Measurements from ENCODE around the gene SYNGR1. TPM values are rescaled to one million over a fixed set of nuclear protein-coding genes. Genes with fewer than 3 reads are reported as not detected.

Gene SYNGR1
- total and polyA plus RNA-seq, 12 donors: 29.8 to 85.8 (median 41.6) TPM

DNA sequence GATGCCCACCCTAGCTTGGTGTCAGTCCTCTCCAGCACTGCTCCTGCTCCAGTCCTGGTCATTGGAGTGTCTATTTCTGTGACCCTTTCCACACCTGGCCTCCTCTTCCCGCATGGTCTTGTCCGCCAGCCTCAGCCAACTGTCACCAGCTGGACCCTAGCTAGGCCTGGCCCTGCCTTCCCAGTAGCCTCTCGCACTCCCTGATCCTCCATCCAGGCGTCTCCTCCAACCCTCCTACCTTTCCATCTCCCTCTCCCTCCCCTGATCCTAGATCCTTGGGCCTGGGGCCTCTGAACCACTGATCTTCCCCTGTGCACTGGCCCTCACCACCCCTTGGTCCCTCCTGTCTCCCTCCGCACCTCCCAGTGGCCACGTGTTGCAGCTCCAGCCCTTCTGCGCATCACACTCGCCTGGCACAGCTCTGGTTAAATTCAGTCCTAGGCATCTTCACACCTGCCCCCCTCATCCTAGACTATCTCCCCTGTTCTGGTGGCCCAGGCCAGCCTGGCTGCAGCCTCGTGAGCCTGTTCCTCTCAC, 9.9 kb downstream of the SYNGR1 start:
- intact Hi-C loops (cut with DNase I): no loop called here
- 76 to 91% methylated on average over 9 of the region's 9 CpGs for WGBS, 2 donors

DNA sequence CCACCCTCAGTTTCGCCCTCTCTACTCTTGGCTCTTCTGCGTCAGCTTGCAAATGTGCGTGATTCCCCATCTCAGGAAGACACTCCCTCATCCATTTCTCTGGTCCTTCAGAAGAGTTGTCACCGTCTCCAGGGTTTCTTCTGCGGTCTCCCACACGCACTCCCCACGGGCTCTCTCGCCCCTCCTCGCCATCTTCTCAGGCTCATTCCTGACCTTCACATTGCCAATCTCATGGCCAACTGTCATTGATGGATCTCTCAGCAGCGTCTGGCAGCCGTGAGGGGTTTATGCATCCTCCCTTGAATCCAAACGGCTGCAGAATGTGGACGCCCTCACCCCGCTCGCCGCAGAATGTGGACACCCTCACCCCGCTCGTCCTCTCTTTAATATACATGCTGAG, 10.5 kb downstream of the SYNGR1 start:
- Histone ChIP-seq H3K36me3 (peaks cover 0 to 9% (median 0%) of the 10 kb centered on the region in 9 donors), H3K4me3 (no peak overlapping the region), H3K27me3 (no peaks in the 10 kb centered on the region), H3K4me1 (peaks cover 0 to 20% (median 15%) of the 10 kb centered on the region in 9 donors), H3K27ac (no peak overlapping the region), H3K9me3 (no peaks in the 10 kb centered on the region)
- WGBS, 2 donors: 82 to 85% methylated on average over 18 of the region's 18 CpGs
- DNase-seq: no peak
- intact Hi-C loops (cut with DNase I): no loop called here
- no peak for ATAC-seq
- TF ChIP-seq, protein P1, sequence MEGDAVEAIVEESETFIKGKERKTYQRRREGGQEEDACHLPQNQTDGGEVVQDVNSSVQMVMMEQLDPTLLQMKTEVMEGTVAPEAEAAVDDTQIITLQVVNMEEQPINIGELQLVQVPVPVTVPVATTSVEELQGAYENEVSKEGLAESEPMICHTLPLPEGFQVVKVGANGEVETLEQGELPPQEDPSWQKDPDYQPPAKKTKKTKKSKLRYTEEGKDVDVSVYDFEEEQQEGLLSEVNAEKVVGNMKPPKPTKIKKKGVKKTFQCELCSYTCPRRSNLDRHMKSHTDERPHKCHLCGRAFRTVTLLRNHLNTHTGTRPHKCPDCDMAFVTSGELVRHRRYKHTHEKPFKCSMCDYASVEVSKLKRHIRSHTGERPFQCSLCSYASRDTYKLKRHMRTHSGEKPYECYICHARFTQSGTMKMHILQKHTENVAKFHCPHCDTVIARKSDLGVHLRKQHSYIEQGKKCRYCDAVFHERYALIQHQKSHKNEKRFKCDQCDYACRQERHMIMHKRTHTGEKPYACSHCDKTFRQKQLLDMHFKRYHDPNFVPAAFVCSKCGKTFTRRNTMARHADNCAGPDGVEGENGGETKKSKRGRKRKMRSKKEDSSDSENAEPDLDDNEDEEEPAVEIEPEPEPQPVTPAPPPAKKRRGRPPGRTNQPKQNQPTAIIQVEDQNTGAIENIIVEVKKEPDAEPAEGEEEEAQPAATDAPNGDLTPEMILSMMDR (IDR thresholded peaks at IDR 0.05): no peak

More for the DNA sequence above, 9.9 kb downstream of the SYNGR1 start:
- DNase-seq: no peak
- Histone ChIP-seq H3K27ac (no peak overlapping the region), H3K27me3 (no peaks in the 10 kb centered on the region), H3K4me3 (no peak overlapping the region), H3K4me1 (peaks cover 0 to 16% (median 10%) of the 10 kb centered on the region in 9 donors), H3K9me3 (no peaks in the 10 kb centered on the region), H3K36me3 (peaks cover 0 to 9% (median 0%) of the 10 kb centered on the region in 9 donors)
- ATAC-seq: no peak
- TF ChIP-seq, protein P1 (IDR thresholded peaks at IDR 0.05): no peak

DNA sequence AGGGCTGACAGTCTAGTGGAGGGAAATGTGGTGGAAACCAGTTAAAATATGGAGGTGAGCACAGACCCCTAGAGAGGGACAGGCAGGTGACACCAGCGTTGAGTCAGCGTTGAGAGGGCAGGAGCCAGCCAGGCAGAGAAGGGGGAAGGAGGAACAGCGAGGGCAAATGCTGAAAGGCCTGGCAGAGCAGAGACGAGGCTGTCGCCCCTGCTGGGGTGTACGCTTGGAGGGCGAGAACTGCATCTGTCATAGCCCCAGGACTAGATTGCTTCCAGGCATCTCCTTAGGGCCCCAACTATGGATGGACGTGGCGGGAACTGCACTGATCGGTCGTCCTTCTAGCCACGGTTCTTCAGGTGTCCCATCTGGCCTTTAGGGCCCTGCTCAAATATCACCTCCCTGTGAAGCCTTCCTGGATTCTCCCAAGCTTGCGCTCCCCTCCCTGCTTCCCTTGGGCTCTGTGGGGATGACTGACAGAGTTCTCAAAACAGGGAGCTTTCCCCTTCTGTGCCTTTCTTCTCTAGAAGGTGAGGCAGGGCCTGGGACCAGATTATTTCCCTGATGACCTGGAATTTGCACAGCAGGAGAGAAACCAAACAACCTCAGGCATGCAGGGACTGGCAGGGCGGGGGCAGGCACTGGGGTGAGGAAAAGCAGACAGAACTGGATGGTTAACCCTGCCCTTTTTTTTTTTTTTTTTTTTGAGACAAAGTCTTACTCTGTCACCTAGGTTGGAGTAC, 11.1 kb downstream of the SYNGR1 start:
- H3K27me3 ChIP-seq: no peaks in the 10 kb centered on the region
- peaks cover 0 to 21% (median 15%) of the 10 kb centered on the region in 9 donors for H3K4me1 ChIP-seq
- TF ChIP-seq, protein P1 (IDR thresholded peaks at IDR 0.05): no peak
- WGBS, 2 donors: 79 to 84% methylated on average over 14 of the region's 14 CpGs
- no peak for ATAC-seq
- no peak overlapping the region for H3K4me3 ChIP-seq
- H3K27ac ChIP-seq: no peak overlapping the region
- DNase-seq: no peak
- no peaks in the 10 kb centered on the region for H3K9me3 ChIP-seq
- intact Hi-C loops (cut with DNase I): no loop called here
- H3K36me3 ChIP-seq: peaks cover 0 to 9% (median 0%) of the 10 kb centered on the region in 9 donors

DNA sequence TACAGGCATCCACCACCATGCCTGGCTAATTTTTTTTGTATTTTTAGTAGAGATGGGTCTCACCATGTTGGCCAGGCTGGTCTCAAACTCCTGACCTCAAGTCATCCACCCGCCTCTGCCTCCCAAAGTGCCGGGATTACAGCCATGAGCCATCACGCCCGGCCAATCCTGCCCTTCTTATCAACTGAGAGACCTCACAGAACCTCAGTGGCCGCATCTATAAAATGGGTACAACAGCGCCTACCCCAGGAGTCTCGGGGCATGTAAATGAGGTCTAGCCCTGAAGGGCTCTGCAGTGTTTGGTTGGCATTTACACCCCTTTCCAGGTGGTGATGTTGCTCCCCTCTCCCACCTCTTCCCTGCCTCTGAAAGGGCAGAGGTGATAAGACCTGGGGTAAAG, 11.7 kb downstream of the SYNGR1 start:
- TF ChIP-seq, protein P1 (IDR thresholded peaks at IDR 0.05): no peak
- Histone ChIP-seq H3K27me3 (no peaks in the 10 kb centered on the region), H3K36me3 (peaks cover 0 to 9% (median 0%) of the 10 kb centered on the region in 9 donors), H3K27ac (no peak overlapping the region), H3K9me3 (no peaks in the 10 kb centered on the region), H3K4me3 (no peak overlapping the region), H3K4me1 (peaks cover 0 to 21% (median 15%) of the 10 kb centered on the region in 9 donors)
- ATAC-seq (no peak), DNase-seq (no peak)
- intact Hi-C loops (cut with DNase I): no loop called here
- WGBS, 2 donors: 90 to 95% methylated on average over 7 of the region's 7 CpGs

All from heart right ventricle (tissue), 16 donors.